ENCODE data around the gene CFAP69. TPM values are rescaled to one million over a fixed set of nuclear protein-coding genes. Genes with fewer than 3 reads are reported as not detected.

CFAP69 gene
- total and polyA plus RNA-seq, 7 donors = 0.55 to 4.9 (median 1.7) TPM

Other genes starting within 250 kb of the CFAP69 start
- 1 to 10 TPM in 3 of 4 donors, under 1 TPM in 1; 0.59 to 4.8 (median 1.8) TPM for gene STEAP1, start 90.7 kb upstream of the CFAP69 start, total RNA-seq
- 1 to 10 TPM; 1.4 to 6.6 (median 1.5) TPM for gene STEAP1, start 90.7 kb upstream of the CFAP69 start, polyA plus RNA-seq
- 1 to 10 TPM; 1.4 to 3.7 (median 1.6) TPM for gene STEAP2, start 33.4 kb upstream of the CFAP69 start, total RNA-seq
- gene STEAP2, start 33.4 kb upstream of the CFAP69 start, polyA plus RNA-seq = under 1 TPM; 0.32 to 0.55 (median 0.33) TPM
- gene FAM237B, start 76.1 kb downstream of the CFAP69 start, total RNA-seq = not detected
- not detected for gene FAM237B, start 76.1 kb downstream of the CFAP69 start, polyA plus RNA-seq
- 10 to 100 TPM; 18.9 to 28.5 (median 20.5) TPM for gene GTPBP10, start 101.5 kb downstream of the CFAP69 start, total RNA-seq
- gene GTPBP10, start 101.5 kb downstream of the CFAP69 start, polyA plus RNA-seq = 10 to 100 TPM; 17.2 to 23.4 (median 17.9) TPM
- gene CLDN12, start 158.3 kb downstream of the CFAP69 start, total RNA-seq = 10 to 100 TPM; 18.0 to 42.2 (median 26.3) TPM
- gene CLDN12, start 158.3 kb downstream of the CFAP69 start, polyA plus RNA-seq = 10 to 100 TPM; 16.3 to 30.4 (median 28.1) TPM
- not detected for gene PTTG1IP2, start 224.5 kb downstream of the CFAP69 start, total RNA-seq
- not detected for gene PTTG1IP2, start 224.5 kb downstream of the CFAP69 start, polyA plus RNA-seq

All from psoas muscle (tissue), 7 donors.